HepG2 (cell line): ENCODE measurements around the gene COBLL1. TPM values are rescaled to one million over a fixed set of nuclear protein-coding genes. Genes with fewer than 3 reads are reported as not detected.

ENCODE experiments used
- CSRNP1 ChIP-seq: sonication (generic); formaldehyde crosslinking; IDR thresholded peaks from 2 replicates; pipeline ENCODE4 v1.8.1; 2023; ENCODE audit warnings: mild to moderate bottlenecking, missing genetic modification reagents
- FOXP1 ChIP-seq, 2 experiments: fragments of 450-650 bp in 1 of 2; IDR thresholded peaks; 2 replicates each; pipeline ENCODE4 v1.6.1; 2017 to 2018; ENCODE audit warnings: antibody characterized with exemption in 1 of 2
- GTF3A ChIP-seq: sonication (generic); formaldehyde crosslinking; conservative IDR thresholded peaks from 2 replicates; pipeline ENCODE4 v1.4.0; 2020; ENCODE audit warnings: mild to moderate bottlenecking, missing genetic modification reagents
- KDM2A ChIP-seq: sonication (generic); formaldehyde crosslinking; IDR thresholded peaks from 2 replicates; pipeline ENCODE4 v1.4.0; 2020; ENCODE audit warnings: low read depth, missing genetic modification reagents, borderline replicate concordance
- MAFF ChIP-seq: IDR thresholded peaks from 2 replicates; pipeline ENCODE4 v1.6.1; 2011; ENCODE audit warnings: low read depth, low read length, improper control_type of control experiment
- U2AF2 ChIP-seq: fragments of 200-400 bp; formaldehyde crosslinking; IDR thresholded peaks from 2 replicates; pipeline ENCODE4 v1.6.1; 2017; ENCODE audit warnings: low read depth, mild to moderate bottlenecking, low read length
- ZKSCAN8 ChIP-seq: IDR thresholded peaks from 2 replicates; pipeline ENCODE4 v1.6.1; 2016; ENCODE audit warnings: borderline replicate concordance, missing genetic modification reagents, missing compliant biosample characterization
- ZNF138 ChIP-seq: sonication (generic); formaldehyde crosslinking; IDR thresholded peaks from 2 replicates; pipeline ENCODE4 v1.5.0; 2020; ENCODE audit warnings: mild to moderate bottlenecking, low read depth, missing genetic modification reagents
- ZNF232 ChIP-seq: sonication (generic); formaldehyde crosslinking; IDR thresholded peaks from 2 replicates; pipeline ENCODE4 v1.4.0; 2020; ENCODE audit warnings: missing genetic modification reagents, borderline replicate concordance
- ZNF431 ChIP-seq: sonication (generic); formaldehyde crosslinking; IDR thresholded peaks from 2 replicates; pipeline ENCODE4 v1.9.0; 2022; ENCODE audit warnings: missing genetic modification reagents, low read depth, mild to moderate bottlenecking, borderline replicate concordance
- ZNF646 ChIP-seq: sonication (generic); formaldehyde crosslinking; IDR thresholded peaks from 2 replicates; pipeline ENCODE4 v1.9.0; 2021; ENCODE audit warnings: mild to moderate bottlenecking, missing genetic modification reagents
- polyA plus RNA-seq, 8 experiments: library from polyadenylated mRNA; depleted of rRNA in 3 of 8; stranded (reverse) in 7 of 8; unstranded in 1 of 8; fragments of >200 nt; fragmentation: Illumina TruSeq in 4 of 8; extraction: Trizol in 4 of 8; gene quantifications; 2 replicates each; pipeline versions ENCODE4 v1.2.1 to v1.2.3, GENCODE V29; 2011 to 2016; ENCODE audit warnings: low read depth in 4 of 8, missing spikeins in 1 of 8, mixed read lengths in 1 of 8; ENCODE audit not compliant: insufficient read depth in 1 of 8
- total RNA-seq, 5 experiments: library from RNA; depleted of rRNA; stranded (reverse); fragments of >200 nt; fragmentation: Illumina TruSeq; extraction: Trizol; gene quantifications; 2 replicates each; pipeline ENCODE4 v1.2.3, GENCODE V29; 2016; ENCODE audit warnings: low read depth in 1 of 5
- TF ChIP-seq, protein P1 (sequence below): sonication (generic); formaldehyde crosslinking; IDR thresholded peaks from 2 replicates; pipeline ENCODE4 v1.4.0; 2020; ENCODE audit warnings: missing genetic modification reagents

The COBLL1 gene
- total and polyA plus RNA-seq, 2 of the 13 experiments (the other 11 are each of a cell fraction or from before 2014, with no cell fraction given), result 32.6 to 86.8 TPM

DNA sequence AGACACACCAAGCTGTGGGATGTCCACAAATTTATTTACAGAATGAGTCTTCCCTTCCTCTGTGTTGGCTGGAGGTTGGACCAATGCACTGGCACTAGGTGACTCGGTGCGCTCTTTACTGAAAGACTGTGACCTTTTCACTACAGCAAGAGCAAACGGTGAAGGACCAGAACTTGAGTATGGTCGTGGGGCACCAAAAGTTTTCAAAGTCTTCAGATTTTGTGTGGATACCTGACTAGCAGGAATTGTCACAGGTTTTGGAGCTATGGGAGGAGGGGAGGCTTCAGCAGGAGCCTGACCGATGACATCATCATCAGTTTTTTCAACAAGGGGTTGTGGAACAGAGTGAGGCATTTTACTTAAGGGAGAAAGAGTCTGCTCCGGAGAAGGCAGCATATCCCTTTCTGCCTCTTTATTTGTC is 147.3 kb downstream of the COBLL1 start (continued):
- no peak for TF ChIP-seq ZNF138 (CRISPR knock-in tag)
- TF ChIP-seq, protein P1, sequence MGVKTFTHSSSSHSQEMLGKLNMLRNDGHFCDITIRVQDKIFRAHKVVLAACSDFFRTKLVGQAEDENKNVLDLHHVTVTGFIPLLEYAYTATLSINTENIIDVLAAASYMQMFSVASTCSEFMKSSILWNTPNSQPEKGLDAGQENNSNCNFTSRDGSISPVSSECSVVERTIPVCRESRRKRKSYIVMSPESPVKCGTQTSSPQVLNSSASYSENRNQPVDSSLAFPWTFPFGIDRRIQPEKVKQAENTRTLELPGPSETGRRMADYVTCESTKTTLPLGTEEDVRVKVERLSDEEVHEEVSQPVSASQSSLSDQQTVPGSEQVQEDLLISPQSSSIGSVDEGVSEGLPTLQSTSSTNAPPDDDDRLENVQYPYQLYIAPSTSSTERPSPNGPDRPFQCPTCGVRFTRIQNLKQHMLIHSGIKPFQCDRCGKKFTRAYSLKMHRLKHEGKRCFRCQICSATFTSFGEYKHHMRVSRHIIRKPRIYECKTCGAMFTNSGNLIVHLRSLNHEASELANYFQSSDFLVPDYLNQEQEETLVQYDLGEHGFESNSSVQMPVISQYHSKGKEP (CRISPR knock-in tag), result no peak
- no peak for TF ChIP-seq ZKSCAN8 (CRISPR knock-in tag)
- TF ChIP-seq GTF3A (CRISPR knock-in tag), result no peak
- TF ChIP-seq MAFF, result no peak
- no peak for TF ChIP-seq ZNF646
- TF ChIP-seq KDM2A (CRISPR knock-in tag), result no peak
- TF ChIP-seq ZNF232 (CRISPR knock-in tag), result no peak
- TF ChIP-seq CSRNP1 (CRISPR knock-in tag), result no peak
- TF ChIP-seq ZNF431 (CRISPR knock-in tag), result no peak
- no peak for TF ChIP-seq FOXP1 (IDR thresholded peaks at IDR 0.05)
- peak; percentile 67 for TF ChIP-seq FOXP1 (CRISPR knock-in tag; IDR thresholded peaks at IDR 0.05)
- no peak for TF ChIP-seq U2AF2
